Activated CD4-positive, alpha-beta T cell treated with anti-CD3 and anti-CD28 coated beads for 36 hours (primary cell): ENCODE data around the gene DDX41. TPM values are rescaled to one million over a fixed set of nuclear protein-coding genes. Genes with fewer than 3 reads are reported as not detected.
"Not testable (repeated sequence)": the region's sequence is repeated elsewhere in the genome, so short reads cannot be mapped to it uniquely, and the experiment has no call there.

Experiments
- ATAC-seq: fragments of 200-7000 bp; cut with Tn5 transposase; one replicate; pipeline ENCODE4 v1.10.0; 2021; ENCODE audit warnings: mild to moderate bottlenecking, moderate library complexity
- CTCF ChIA-PET: fragments of 350-600 bp; sonication (Branson Sonifier 250); formaldehyde crosslinking; loops from one replicate; lab custom pipeline; 2021; ENCODE audit warnings: antibody characterized with exemption; lab: Charles Lee
- POLR2A ChIA-PET: fragments of 350-600 bp; sonication (Branson Sonifier 250); formaldehyde crosslinking; loops from one replicate; lab custom pipeline; 2021; ENCODE audit warnings: antibody characterized with exemption, inconsistent platforms; lab: Charles Lee
- DNase-seq: peaks from one replicate; pipeline ENCODE4 v3.0.0-alpha.2; 2020
- H3K27ac Mint-ChIP-seq: one replicate; pipeline ENCODE4 v1.8.0; 2021; ENCODE audit warnings: mixed read lengths
- H3K27me3 Mint-ChIP-seq: one replicate; pipeline ENCODE4 v1.8.0; 2021; ENCODE audit warnings: mixed read lengths
- H3K36me3 Mint-ChIP-seq: one replicate; pipeline ENCODE4 v1.8.0; 2021; ENCODE audit warnings: low read depth, mixed read lengths
- H3K4me1 Mint-ChIP-seq: one replicate; pipeline ENCODE4 v1.8.0; 2021; ENCODE audit warnings: mixed read lengths
- H3K4me3 Mint-ChIP-seq: one replicate; pipeline ENCODE4 v1.8.0; 2021; ENCODE audit warnings: mild to moderate bottlenecking, moderate library complexity, mixed read lengths
- H3K9me3 Mint-ChIP-seq: one replicate; pipeline ENCODE4 v1.8.0; 2021; ENCODE audit warnings: low read depth, mixed read lengths
- intact Hi-C, 2 experiments: fragments of 100-400 bp; cut with DNase I in 1 of 2; cut with micrococcal nuclease in 1 of 2; formaldehyde crosslinking; loops; one replicate each; pipeline versions ENCODE4 v1.14.2 to v1.15.1; 2022 to 2024; cut with DNase I, micrococcal nuclease
- total RNA-seq, 2 experiments: library from RNA; stranded (reverse); gene quantifications; one replicate each; pipeline ENCODE4 v1.2.3, GENCODE V29; 2021

The DDX41 gene
- total RNA-seq, 2 experiments from 2014 or later = 192 to 197 TPM

GRCh38 chr5:177491429-177491945 lies 25.3 kb downstream of the DDX41 start:
- Mint-ChIP-seq H3K4me3 (no peak overlapping the region), H3K27me3 (no peaks in the 10 kb centered on the region), H3K4me1 (peaks cover 21% of the 10 kb centered on the region), H3K36me3 (peaks cover 21% of the 10 kb centered on the region), H3K27ac (no peak overlapping the region), H3K9me3 (no peaks in the 10 kb centered on the region)
- ChIA-PET CTCF (interaction anchor here (1.5 to 1.6 kb wide), 2 partner anchors 10 to 12 kb away, joined by 4 to 6 read pairs; no protein-coding TSS in a partner anchor), POLR2A (no interaction called here)
- intact Hi-C loops = no loop called here
- DNase-seq (peak; percentile 73), ATAC-seq (peak; percentile 40)

GRCh38 chr5:177490992-177491391 lies 25.8 kb downstream of the DDX41 start:
- H3K4me3 Mint-ChIP-seq = no peak overlapping the region
- ATAC-seq = no peak
- intact Hi-C loops = no loop called here
- H3K4me1 Mint-ChIP-seq = peaks cover 18% of the 10 kb centered on the region
- DNase-seq = no peak
- H3K27me3 Mint-ChIP-seq = no peaks in the 10 kb centered on the region
- no peak overlapping the region for H3K27ac Mint-ChIP-seq
- H3K9me3 Mint-ChIP-seq = no peaks in the 10 kb centered on the region
- peaks cover 21% of the 10 kb centered on the region for H3K36me3 Mint-ChIP-seq
- CTCF ChIA-PET = interaction anchor here (1.5 to 1.6 kb wide), 2 partner anchors 11 to 12 kb away, joined by 4 to 6 read pairs; no protein-coding TSS in a partner anchor
- POLR2A ChIA-PET = no interaction called here

- no peaks in the 10 kb centered on the region for H3K27me3 Mint-ChIP-seq
- no peak overlapping the region for H3K4me3 Mint-ChIP-seq
- ChIA-PET POLR2A (no interaction called here), CTCF (interaction anchor here (0.7 to 1.6 kb wide), 7 partner anchors 9 to 495 kb away, joined by 3 to 6 read pairs (median 4); partner anchors contain the start of gene PFN3)
- no peaks in the 10 kb centered on the region for H3K9me3 Mint-ChIP-seq
- H3K4me1 Mint-ChIP-seq = peaks cover 17% of the 10 kb centered on the region
- no peak overlapping the region for H3K27ac Mint-ChIP-seq
- ATAC-seq (no peak), DNase-seq (no peak)
- intact Hi-C loops = no loop called here
- H3K36me3 Mint-ChIP-seq = peaks cover 21% of the 10 kb centered on the region
Measured at GRCh38 chr5:177490311-177490991, 26.3 kb downstream of the DDX41 start.

GRCh38 chr5:177489119-177489716 lies 27.5 kb downstream of the DDX41 start:
- Mint-ChIP-seq H3K27ac (no peak overlapping the region), H3K36me3 (peaks cover 23% of the 10 kb centered on the region), H3K4me1 (peaks cover 8% of the 10 kb centered on the region), H3K9me3 (no peaks in the 10 kb centered on the region), H3K27me3 (no peaks in the 10 kb centered on the region), H3K4me3 (no peak overlapping the region)
- POLR2A ChIA-PET = interaction anchor here (0.7 kb wide), 1 partner anchor 44 kb away, joined by 4 read pairs; no protein-coding TSS in a partner anchor
- CTCF ChIA-PET = interaction anchor here (0.5 to 1.6 kb wide), 10 partner anchors 7 to 99 kb away, joined by 3 to 6 read pairs (median 4); partner anchors contain the start of gene PFN3
- ATAC-seq = no peak
- intact Hi-C loops = no loop called here
- no peak for DNase-seq

GRCh38 chr5:177487975-177488374 lies 28.8 kb downstream of the DDX41 start:
- Mint-ChIP-seq H3K36me3 (peaks cover 24% of the 10 kb centered on the region), H3K9me3 (no peaks in the 10 kb centered on the region)

GRCh38 chr5:177487144-177487543 lies 29.6 kb downstream of the DDX41 start:
- ATAC-seq (no peak), DNase-seq (no peak)
- intact Hi-C loops = no loop called here
- Mint-ChIP-seq H3K36me3 (peaks cover 20% of the 10 kb centered on the region), H3K4me3 (no peak overlapping the region), H3K27me3 (no peaks in the 10 kb centered on the region), H3K27ac (no peak overlapping the region), H3K9me3 (no peaks in the 10 kb centered on the region), H3K4me1 (no peaks in the 10 kb centered on the region)
- CTCF ChIA-PET = interaction anchor here (0.7 to 0.9 kb wide), 2 partner anchors 104 to 110 kb away, joined by 3 read pairs; no protein-coding TSS in a partner anchor
- POLR2A ChIA-PET = no interaction called here

More at GRCh38 chr5:177487975-177488374, 28.8 kb downstream of the DDX41 start:
- CTCF ChIA-PET = interaction anchor here (0.9 to 1.3 kb wide), 3 partner anchors 13 to 111 kb away, joined by 3 to 6 read pairs (median 3); no protein-coding TSS in a partner anchor
- DNase-seq = no peak
- ATAC-seq = no peak
- POLR2A ChIA-PET = no interaction called here
- Mint-ChIP-seq H3K27ac (no peak overlapping the region), H3K4me3 (no peak overlapping the region), H3K27me3 (no peaks in the 10 kb centered on the region), H3K4me1 (no peaks in the 10 kb centered on the region)
- intact Hi-C loops = no loop called here

- DNase-seq = no peak
- POLR2A ChIA-PET = no interaction called here
- intact Hi-C loops = no loop called here
- Mint-ChIP-seq H3K4me1 (no peaks in the 10 kb centered on the region), H3K27me3 (no peaks in the 10 kb centered on the region), H3K9me3 (no peaks in the 10 kb centered on the region), H3K36me3 (peaks cover 18% of the 10 kb centered on the region), H3K27ac (no peak overlapping the region), H3K4me3 (no peak overlapping the region)
- ATAC-seq = no peak
- CTCF ChIA-PET = no interaction called here
Measured at GRCh38 chr5:177486256-177486655, 30.5 kb downstream of the DDX41 start.

- H3K4me1 Mint-ChIP-seq, DNase-seq, ATAC-seq, intact Hi-C loops, H3K27ac Mint-ChIP-seq, H3K4me3 Mint-ChIP-seq, CTCF ChIA-PET, H3K9me3 Mint-ChIP-seq, POLR2A ChIA-PET, H3K27me3 Mint-ChIP-seq: not testable (repeated sequence)
- H3K36me3 Mint-ChIP-seq = peaks cover 15% of the 10 kb centered on the region
Measured at GRCh38 chr5:177485753-177486152, 31.0 kb downstream of the DDX41 start.

GRCh38 chr5:177484902-177485549 lies 31.7 kb downstream of the DDX41 start:
- Mint-ChIP-seq H3K4me1 (peaks cover 2% of the 10 kb centered on the region), H3K27ac (no peak overlapping the region), H3K36me3 (peaks cover 15% of the 10 kb centered on the region), H3K9me3 (no peaks in the 10 kb centered on the region), H3K27me3 (no peaks in the 10 kb centered on the region), H3K4me3 (no peak overlapping the region)
- intact Hi-C loops = no loop called here
- no peak for ATAC-seq
- POLR2A ChIA-PET = no interaction called here
- CTCF ChIA-PET = no interaction called here
- no peak for DNase-seq

- H3K27me3 Mint-ChIP-seq = no peaks in the 10 kb centered on the region
- H3K4me3 Mint-ChIP-seq = no peak overlapping the region
- peaks cover 8% of the 10 kb centered on the region for H3K4me1 Mint-ChIP-seq
- peaks cover 15% of the 10 kb centered on the region for H3K36me3 Mint-ChIP-seq
- no peak for DNase-seq
- ChIA-PET POLR2A (no interaction called here), CTCF (no interaction called here)
- H3K27ac Mint-ChIP-seq = no peak overlapping the region
- intact Hi-C loops = no loop called here
- no peaks in the 10 kb centered on the region for H3K9me3 Mint-ChIP-seq
- ATAC-seq = no peak
Measured at GRCh38 chr5:177483994-177484901, 32.5 kb downstream of the DDX41 start.
